Endometrial microvascular endothelial cells (primary cell): Measurements from ENCODE around the gene CNGB1. TPM values are rescaled to one million over a fixed set of nuclear protein-coding genes. Genes with fewer than 3 reads are reported as not detected.

Experiments
- in situ Hi-C: cut with HindIII; loops from 2 replicates; pipeline ENCODE4 v1.10.0; 2017; ENCODE audit warnings: low sequenced_read_pairs, low pct_unique_long_range_greater_than_20kb; ENCODE audit errors: inconsistent ontology term
- total RNA-seq: library from RNA; depleted of rRNA; stranded (reverse); fragments of >200 nt; gene quantifications from one replicate; pipeline ENCODE4 v1.2.3, GENCODE V29; 2015; ENCODE audit errors: inconsistent ontology term

The CNGB1 gene
- total RNA-seq, 1 donor from 2014 or later: not detected

GRCh38 chr16:57959804-57960203 lies 11.1 kb downstream of the CNGB1 start:
- in situ Hi-C loops: no loop called here

- in situ Hi-C loops: no loop called here
Observed at GRCh38 chr16:57959121-57959520, 11.8 kb downstream of the CNGB1 start.

GRCh38 chr16:57958544-57958943 lies 12.4 kb downstream of the CNGB1 start:
- in situ Hi-C loops: no loop called here

- in situ Hi-C loops: no loop called here
Observed at GRCh38 chr16:57957673-57958392, 13.1 kb downstream of the CNGB1 start.

GRCh38 chr16:57956924-57957672 lies 13.8 kb downstream of the CNGB1 start:
- in situ Hi-C loops: no loop called here

- in situ Hi-C loops: no loop called here
Observed at GRCh38 chr16:57956270-57956808, 14.6 kb downstream of the CNGB1 start.

GRCh38 chr16:57955572-57956188 lies 15.2 kb downstream of the CNGB1 start:
- in situ Hi-C loops: no loop called here

GRCh38 chr16:57953857-57954256 lies 17.1 kb downstream of the CNGB1 start:
- in situ Hi-C loops: no loop called here

GRCh38 chr16:57952909-57953308 lies 18.0 kb downstream of the CNGB1 start:
- in situ Hi-C loops: no loop called here

- in situ Hi-C loops: no loop called here
Observed at GRCh38 chr16:57951204-57951960, 19.5 kb downstream of the CNGB1 start.

GRCh38 chr16:57950382-57950781 lies 20.5 kb downstream of the CNGB1 start:
- in situ Hi-C loops: no loop called here

- in situ Hi-C loops: no loop called here
Observed at GRCh38 chr16:57949595-57950238, 21.2 kb downstream of the CNGB1 start.

- in situ Hi-C loops: no loop called here
Observed at GRCh38 chr16:57949013-57949412, 21.9 kb downstream of the CNGB1 start.

- in situ Hi-C loops: no loop called here
Observed at GRCh38 chr16:57948027-57948426, 22.9 kb downstream of the CNGB1 start.

- in situ Hi-C loops: no loop called here
Observed at GRCh38 chr16:57947261-57947660, 23.7 kb downstream of the CNGB1 start.

GRCh38 chr16:57946181-57946801 lies 24.6 kb downstream of the CNGB1 start:
- in situ Hi-C loops: no loop called here

GRCh38 chr16:57945740-57946138 lies 25.2 kb downstream of the CNGB1 start:
- in situ Hi-C loops: no loop called here
